ENCODE measurements around the gene EFNA2. TPM values are rescaled to one million over a fixed set of nuclear protein-coding genes. Genes with fewer than 3 reads are reported as not detected.

Gene EFNA2
- total and polyA plus RNA-seq, 2 of the 8 experiments (the other 6 are each of a cell fraction or from before 2014, with no cell fraction given), result 4.0 to 7.0 TPM

DNA sequence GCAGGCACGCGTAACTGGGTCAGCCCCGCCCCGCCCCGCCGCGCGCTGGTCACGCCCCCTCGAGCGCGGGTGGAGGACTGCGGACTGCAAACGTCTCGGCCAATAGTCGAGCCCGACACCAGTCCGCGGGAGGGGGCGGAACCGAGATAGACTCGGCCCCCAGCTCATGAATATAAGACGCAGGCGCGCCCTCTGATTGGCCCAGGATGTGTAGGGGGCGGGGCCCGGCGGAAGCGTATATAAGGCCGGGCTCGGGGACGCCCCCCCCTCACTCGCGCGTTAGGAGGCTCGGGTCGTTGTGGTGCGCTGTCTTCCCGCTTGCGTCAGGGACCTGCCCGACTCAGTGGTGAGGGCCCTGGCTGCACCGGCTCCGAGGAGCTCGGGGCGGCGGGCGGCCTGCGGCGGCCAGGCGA is 16.6 kb upstream of the EFNA2 start, which contains the start of gene CIRBP:
Gene CIRBP, plus strand, starts transcription at position 268 of the 413 bp plus-strand sequence. CDS start 1,602 bp downstream, outside the sequence.
- Histone ChIP-seq H3K79me1 (ENCODE audit: low read depth, low read length) (peaks cover 17% of the 10 kb centered on the region), H2BK15ac (ENCODE audit: low read length) (peak within 1 kb of the TSS; percentile 88; the same call in 1 of the 2 replicates), H3K9me3 (ENCODE audit: insufficient read depth in 2 of 2, low read depth in 1 of 2, low read length in 1 of 2) (no peaks in the 10 kb centered on the region), H3K79me2 (ENCODE audit: control insufficient read depth in 1 of 2, insufficient read depth in 2 of 2, low read length in 2 of 2) (peaks cover 5 to 32% of the 10 kb centered on the region in 2 experiments), H3K4ac (replicated peaks; ENCODE audit: insufficient read length, low read depth, low read length) (peak within 1 kb of the TSS; percentile 75), H4K20me1 (replicated peaks in 1 of 2; ENCODE audit: control insufficient read depth in 1 of 2, insufficient read depth in 2 of 2, low read length in 2 of 2) (peaks cover 7 to 24% of the 10 kb centered on the region in 2 experiments), H2AFZ (ENCODE audit: low read length) (no peak within 1 kb of the TSS), H4K8ac (ENCODE audit: extremely low read depth, insufficient read depth, low read length) (peak within 1 kb of the TSS; percentile 99), H2BK120ac (replicated peaks; ENCODE audit: low read depth, low read length) (no peak within 1 kb of the TSS), H2BK20ac (ENCODE audit: low read length) (no peak within 1 kb of the TSS), H3K23ac (ENCODE audit: insufficient read length) (no peak within 1 kb of the TSS), H3K4me3 (ENCODE audit: extremely low read depth in 1 of 4, insufficient read depth in 2 of 4, low read depth in 3 of 4, low read length in 4 of 4) (peak within 1 kb of the TSS; percentile 74 to 95 (median 90)), H3K4me1 (replicated peaks in 1 of 4; ENCODE audit: control insufficient read depth in 3 of 4, insufficient read depth in 4 of 4, low read length in 3 of 4) (peaks cover 4 to 54% (median 37%) of the 10 kb centered on the region in 4 experiments), H4K91ac (replicated peaks; ENCODE audit: insufficient read length, low read length) (peak within 1 kb of the TSS; percentile 96), H3K23me2 (ENCODE audit: low read depth, low read length) (peaks cover 22% of the 10 kb centered on the region; the same call in 1 of the 2 replicates), H2AK5ac (ENCODE audit: low read depth, low read length) (peak within 1 kb of the TSS; percentile 68; the same call in 1 of the 2 replicates), H4K5ac (ENCODE audit: insufficient read length, low read depth, low read length) (peak within 1 kb of the TSS; percentile 98), H3K27ac (ENCODE audit: low read depth, low read length) (peak within 1 kb of the TSS; percentile 98), H3K27me3 (replicated peaks in 1 of 4; ENCODE audit: control insufficient read depth in 3 of 4, extremely low read depth in 1 of 4, insufficient read depth in 3 of 4, low read length in 3 of 4) (peaks cover 0 to 10% (median 5%) of the 10 kb centered on the region in 4 experiments; a peak in 4 of 7 replicates), H3K4me2 (ENCODE audit: insufficient read depth in 1 of 2, low read depth in 2 of 2, low read length in 2 of 2) (peak within 1 kb of the TSS; percentile 83 to 99), H3K56ac (replicated peaks; ENCODE audit: insufficient read length, low read depth, low read length) (peak within 1 kb of the TSS; percentile 69), H3K9ac (replicated peaks in 1 of 4; ENCODE audit: extremely low read depth in 1 of 4, low read depth in 3 of 4, low read length in 3 of 4) (peak within 1 kb of the TSS; percentile 91 to 100 (median 97)), H2BK5ac (ENCODE audit: low read depth, low read length) (peak within 1 kb of the TSS; percentile 72), H3K36me3 (ENCODE audit: control insufficient read depth in 2 of 4, insufficient read depth in 4 of 4, low read length in 3 of 4) (peaks cover 33 to 36% (median 34%) of the 10 kb centered on the region in 4 experiments), H3K18ac (ENCODE audit: extremely low read depth, low read length) (peak within 1 kb of the TSS; percentile 90), H3K14ac (ENCODE audit: insufficient read length) (no peak within 1 kb of the TSS), H2BK12ac (ENCODE audit: low read depth, low read length) (peak within 1 kb of the TSS; percentile 84; the same call in 1 of the 2 replicates)
- ChIA-PET POLR2A (ENCODE audit: partially characterized antibody) (interaction anchor here (0.6 to 19.4 kb wide), 106 partner anchors 7 to 766 kb away, joined by 3 to 456 read pairs (median 5); partner anchors contain the start of genes ABCA7, ARHGAP45, ATP5F1D and BSG), CTCF (ENCODE audit: partially characterized antibody) (interaction anchor here (1.0 to 15.9 kb wide), 3 partner anchors 11 to 137 kb away, joined by 3 to 212 read pairs (median 4); partner anchors contain the start of gene ATP5F1D)
- 0% methylated on average over 43 of the region's 50 CpGs; no CpG with 5 or more reads in 1 of the 2 experiments for WGBS, 2 experiments (ENCODE audit: extremely low coverage in 1 of 2, insufficient coverage in 1 of 2, insufficient read length in 1 of 2, insufficient replicate concordance in 2 of 2, low coverage in 1 of 2, low lambda C conversion rate in 2 of 2, missing lambda C conversion rate in 1 of 2)
- FAIRE-seq (no peak), DNase-seq (ENCODE audit: low read depth in 1 of 2, low spot score in 2 of 2) (peak; percentile 94 to 97)
- no peak for TF ChIP-seq RAD21 (IDR thresholded peaks at IDR 0.05 in 1 of 2, conservative IDR thresholded peaks at IDR 0.05 in 1 of 2; ENCODE audit: low read depth in 2 of 2, low read length in 2 of 2)
- no peak for TF ChIP-seq ASH2L (IDR thresholded peaks at IDR 0.05; ENCODE audit: low read length)
- TF ChIP-seq, protein P1, sequence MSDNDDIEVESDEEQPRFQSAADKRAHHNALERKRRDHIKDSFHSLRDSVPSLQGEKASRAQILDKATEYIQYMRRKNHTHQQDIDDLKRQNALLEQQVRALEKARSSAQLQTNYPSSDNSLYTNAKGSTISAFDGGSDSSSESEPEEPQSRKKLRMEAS (IDR thresholded peaks at IDR 0.05), result no peak
- TF ChIP-seq RBBP5 (IDR thresholded peaks at IDR 0.05; ENCODE audit: borderline replicate concordance, low read depth, low read length), result no peak
- no peak for TF ChIP-seq CBX8 (IDR thresholded peaks at IDR 0.05; ENCODE audit: borderline replicate concordance, low read depth, low read length)
- TF ChIP-seq RNF2 (IDR thresholded peaks at IDR 0.05; ENCODE audit: borderline replicate concordance, low read depth, low read length, missing control alignments, poor library complexity, severe bottlenecking), result no peak
- TF ChIP-seq GTF2F1 (IDR thresholded peaks at IDR 0.05; ENCODE audit: borderline replicate concordance, low read depth, low read length), result peak; percentile 91
- no peak for TF ChIP-seq HDAC6 (IDR thresholded peaks at IDR 0.05; ENCODE audit: low read depth, low read length)
- TF ChIP-seq SP1 (IDR thresholded peaks at IDR 0.05; ENCODE audit: low read depth, low read length), result peak; percentile 84
- no peak for TF ChIP-seq TEAD4 (IDR thresholded peaks at IDR 0.05; ENCODE audit: low read depth, low read length)
- TF ChIP-seq FOSL1 (IDR thresholded peaks at IDR 0.05; ENCODE audit: insufficient read depth, low read depth, low read length), result no peak
- TF ChIP-seq EZH2 (IDR thresholded peaks at IDR 0.05; ENCODE audit: low read depth, low read length, severe bottlenecking), result no peak
